ENCODE results near the gene ARL5C. TPM values are rescaled to one million over a fixed set of nuclear protein-coding genes. Genes with fewer than 3 reads are reported as not detected.

The ARL5C gene
- total RNA-seq, 2 experiments from 2014 or later, result 0.16 to 0.65 TPM

- peaks cover 8% of the 10 kb centered on the region for H4K20me1 ChIP-seq (ENCODE audit: insufficient read depth, low read length)
- TF ChIP-seq CTCF (conservative IDR thresholded peaks at IDR 0.05; ENCODE audit: low read length), result no peak
- no peak for TF ChIP-seq EZH2phosphoT487 (IDR thresholded peaks at IDR 0.05; ENCODE audit: borderline replicate concordance, low read depth, low read length)
- H3K27ac ChIP-seq (ENCODE audit: low read depth, low read length, poor library complexity, severe bottlenecking), result peak overlapping the region; percentile 88
- no peaks in the 10 kb centered on the region for H3K9me3 ChIP-seq (ENCODE audit: low read length)
- peak overlapping the region; percentile 91 for H3K4me3 ChIP-seq (ENCODE audit: low read depth, low read length, poor library complexity, severe bottlenecking)
- ChIA-PET POLR2A (interaction anchor here (0.6 to 1.5 kb wide), 2 partner anchors 24 to 75 kb away, joined by 3 to 5 read pairs; no protein-coding TSS in a partner anchor), CTCF (ENCODE audit: unreplicated experiment) (no interaction called here)
- no peaks in the 10 kb centered on the region for H3K9me2 ChIP-seq (ENCODE audit: insufficient read depth, low read length)
- no TSS peak for BruUV-seq (replicated peaks)
- peak overlapping the region; percentile 96 for H3K4me2 ChIP-seq (ENCODE audit: low read length)
- peaks cover 47% of the 10 kb centered on the region for H3K36me3 ChIP-seq (ENCODE audit: insufficient read depth, low read length)
- peaks cover 53% of the 10 kb centered on the region for H3K4me1 ChIP-seq (ENCODE audit: insufficient read depth, low read length, poor library complexity, severe bottlenecking)
- DNase-seq (ENCODE audit: low spot score), result peak; percentile 62
- no peak overlapping the region for H2AFZ ChIP-seq (ENCODE audit: low read length)
- H3K79me2 ChIP-seq (ENCODE audit: insufficient read depth, low read depth, low read length), result peaks cover 36% of the 10 kb centered on the region
- intact Hi-C loops (cut with micrococcal nuclease; ENCODE audit: unreplicated experiment), result loop anchor here (2.0 kb wide), 1 partner anchor 24 kb away; no protein-coding TSS in a partner anchor
These were observed 30.9 kb upstream of the ARL5C start for GRCh38 chr17:39196808-39197291.

- intact Hi-C loops (cut with micrococcal nuclease; ENCODE audit: unreplicated experiment), result loop anchor here (2.0 kb wide), 1 partner anchor 24 kb away; no protein-coding TSS in a partner anchor
- TF ChIP-seq CTCF (conservative IDR thresholded peaks at IDR 0.05; ENCODE audit: low read length) (no peak), EZH2phosphoT487 (IDR thresholded peaks at IDR 0.05; ENCODE audit: borderline replicate concordance, low read depth, low read length) (no peak)
- peaks cover 48% of the 10 kb centered on the region for H3K4me1 ChIP-seq (ENCODE audit: insufficient read depth, low read length, poor library complexity, severe bottlenecking)
- peak overlapping the region; percentile 96 for H3K4me2 ChIP-seq (ENCODE audit: low read length)
- peak overlapping the region; percentile 16 for H3K27ac ChIP-seq (ENCODE audit: low read depth, low read length, poor library complexity, severe bottlenecking)
- ChIA-PET POLR2A (interaction anchor here (1.5 kb wide), 1 partner anchor 23 kb away, joined by 5 read pairs; no protein-coding TSS in a partner anchor), CTCF (ENCODE audit: unreplicated experiment) (interaction anchor here (0.8 to 1.3 kb wide), 2 partner anchors 10 to 42 kb away, joined by 3 to 5 read pairs; no protein-coding TSS in a partner anchor)
- H3K9me2 ChIP-seq (ENCODE audit: insufficient read depth, low read length), result no peaks in the 10 kb centered on the region
- peaks cover 47% of the 10 kb centered on the region for H3K36me3 ChIP-seq (ENCODE audit: insufficient read depth, low read length)
- H3K9me3 ChIP-seq (ENCODE audit: low read length), result no peaks in the 10 kb centered on the region
- peak overlapping the region; percentile 91 for H3K4me3 ChIP-seq (ENCODE audit: low read depth, low read length, poor library complexity, severe bottlenecking)
- no TSS peak for BruUV-seq (replicated peaks)
- DNase-seq (ENCODE audit: low spot score), result no peak
- H4K20me1 ChIP-seq (ENCODE audit: insufficient read depth, low read length), result peaks cover 5% of the 10 kb centered on the region
- H3K79me2 ChIP-seq (ENCODE audit: insufficient read depth, low read depth, low read length), result peaks cover 31% of the 10 kb centered on the region
- no peak overlapping the region for H2AFZ ChIP-seq (ENCODE audit: low read length)
These were observed 30.4 kb upstream of the ARL5C start for GRCh38 chr17:39196241-39196807.
